HepG2 (cell line): Measurements from ENCODE around the gene MRPL48. TPM values are rescaled to one million over a fixed set of nuclear protein-coding genes. Genes with fewer than 3 reads are reported as not detected.

ENCODE experiments used
- ASH2L ChIP-seq: fragments of 300-600, 200-600 bp; sonication (generic); IDR thresholded peaks from 2 replicates; pipeline ENCODE4 v1.7.0; 2017; ENCODE audit warnings: low read depth, mild to moderate bottlenecking, moderate library complexity, mixed read lengths, low read length; ENCODE audit not compliant: insufficient read length
- GATA4 ChIP-seq: sonication (generic); IDR thresholded peaks from 2 replicates; pipeline ENCODE4 v1.6.1; 2016; ENCODE audit warnings: antibody characterized with exemption, low read depth, borderline replicate concordance
- HDAC2 ChIP-seq: sonication (generic); formaldehyde crosslinking; IDR thresholded peaks from 2 replicates; pipeline ENCODE4 v1.4.0; 2020; ENCODE audit warnings: missing genetic modification reagents
- NCOA1 ChIP-seq: sonication (generic); formaldehyde crosslinking; IDR thresholded peaks from 2 replicates; pipeline ENCODE4 v1.9.0; 2021; ENCODE audit warnings: missing genetic modification reagents
- NFATC3 ChIP-seq: sonication (generic); formaldehyde crosslinking; IDR thresholded peaks from 2 replicates; pipeline ENCODE4 v1.5.1; 2020; ENCODE audit warnings: mild to moderate bottlenecking, missing genetic modification reagents
- PITX1 ChIP-seq: sonication (generic); formaldehyde crosslinking; IDR thresholded peaks from 2 replicates; pipeline ENCODE4 v1.5.1; 2020; ENCODE audit warnings: mild to moderate bottlenecking, missing genetic modification reagents
- RAD21 ChIP-seq: fragments of 450-650 bp; formaldehyde crosslinking; IDR thresholded peaks from 2 replicates; pipeline ENCODE4 v1.5.0; 2020; ENCODE audit warnings: mild to moderate bottlenecking
- SAFB2 ChIP-seq: sonication (generic); formaldehyde crosslinking; IDR thresholded peaks from 2 replicates; pipeline ENCODE4 v1.5.1; 2020; ENCODE audit warnings: missing genetic modification reagents, low read depth, mild to moderate bottlenecking, borderline replicate concordance
- SAP130 ChIP-seq: IDR thresholded peaks from 2 replicates; pipeline ENCODE4 v1.6.1; 2016; ENCODE audit warnings: low read depth
- SOX5 ChIP-seq: IDR thresholded peaks from 2 replicates; pipeline ENCODE4 v1.6.1; 2016; ENCODE audit warnings: borderline replicate concordance
- TGIF2 ChIP-seq: IDR thresholded peaks from 2 replicates; pipeline ENCODE4 v1.6.1; 2016; ENCODE audit warnings: control low read depth, missing compliant biosample characterization
- YEATS4 ChIP-seq: sonication (generic); formaldehyde crosslinking; IDR thresholded peaks from 2 replicates; pipeline ENCODE4 v1.4.0; 2020; ENCODE audit warnings: missing genetic modification reagents, borderline replicate concordance
- ZBTB3 ChIP-seq: sonication (generic); formaldehyde crosslinking; IDR thresholded peaks from 2 replicates; pipeline ENCODE4 v1.4.0; 2020; ENCODE audit warnings: low read depth, mild to moderate bottlenecking, moderate library complexity, missing genetic modification reagents, borderline replicate concordance
- ZNF317 ChIP-seq: sonication (generic); formaldehyde crosslinking; IDR thresholded peaks from 2 replicates; pipeline ENCODE4 v1.5.0; 2020; ENCODE audit warnings: mild to moderate bottlenecking, missing genetic modification reagents
- ZNF644 ChIP-seq: IDR thresholded peaks from 2 replicates; pipeline ENCODE4 v1.6.1; 2016; ENCODE audit warnings: low read depth
- ZSCAN21 ChIP-seq: sonication (generic); formaldehyde crosslinking; IDR thresholded peaks from 2 replicates; pipeline ENCODE4 v1.8.0; 2022; ENCODE audit warnings: mild to moderate bottlenecking, missing genetic modification reagents, moderate library complexity, borderline replicate concordance
- polyA plus RNA-seq, 8 experiments: library from polyadenylated mRNA; depleted of rRNA in 3 of 8; stranded (reverse) in 7 of 8; unstranded in 1 of 8; fragments of >200 nt; fragmentation: Illumina TruSeq in 4 of 8; extraction: Trizol in 4 of 8; gene quantifications; 2 replicates each; pipeline versions ENCODE4 v1.2.1 to v1.2.3, GENCODE V29; 2011 to 2016; ENCODE audit warnings: low read depth in 4 of 8, missing spikeins in 1 of 8, mixed read lengths in 1 of 8; ENCODE audit not compliant: insufficient read depth in 1 of 8
- total RNA-seq, 5 experiments: library from RNA; depleted of rRNA; stranded (reverse); fragments of >200 nt; fragmentation: Illumina TruSeq; extraction: Trizol; gene quantifications; 2 replicates each; pipeline ENCODE4 v1.2.3, GENCODE V29; 2016; ENCODE audit warnings: low read depth in 1 of 5
- TF ChIP-seq, protein P1 (sequence below): sonication (generic); formaldehyde crosslinking; IDR thresholded peaks from 2 replicates; pipeline ENCODE4 v1.4.0; 2020; ENCODE audit warnings: mild to moderate bottlenecking, missing genetic modification reagents, borderline replicate concordance
- TF ChIP-seq, protein P2 (sequence below): sonication (generic); formaldehyde crosslinking; IDR thresholded peaks from 2 replicates; pipeline ENCODE4 v1.5.1; 2020; ENCODE audit warnings: missing genetic modification reagents, mild to moderate bottlenecking, borderline replicate concordance
- TF ChIP-seq, protein P3 (sequence below): fragments of 450-650 bp; IDR thresholded peaks from 2 replicates; pipeline ENCODE4 v1.6.1; 2017
- TF ChIP-seq, protein P4 (sequence below): sonication (generic); formaldehyde crosslinking; IDR thresholded peaks from 2 replicates; pipeline ENCODE4 v1.4.0; 2020; ENCODE audit warnings: mild to moderate bottlenecking, missing genetic modification reagents
- TF ChIP-seq, protein P5 (sequence below): sonication (generic); formaldehyde crosslinking; IDR thresholded peaks from 2 replicates; pipeline ENCODE4 v1.4.0; 2020; ENCODE audit warnings: missing genetic modification reagents
- TF ChIP-seq, protein P6 (sequence below): IDR thresholded peaks from 2 replicates; pipeline ENCODE4 v1.6.1; 2016; ENCODE audit warnings: low read depth

Gene MRPL48
- total and polyA plus RNA-seq, 2 of the 13 experiments (the other 11 are each of a cell fraction or from before 2014, with no cell fraction given) = 61.2 to 67.9 TPM

DNA sequence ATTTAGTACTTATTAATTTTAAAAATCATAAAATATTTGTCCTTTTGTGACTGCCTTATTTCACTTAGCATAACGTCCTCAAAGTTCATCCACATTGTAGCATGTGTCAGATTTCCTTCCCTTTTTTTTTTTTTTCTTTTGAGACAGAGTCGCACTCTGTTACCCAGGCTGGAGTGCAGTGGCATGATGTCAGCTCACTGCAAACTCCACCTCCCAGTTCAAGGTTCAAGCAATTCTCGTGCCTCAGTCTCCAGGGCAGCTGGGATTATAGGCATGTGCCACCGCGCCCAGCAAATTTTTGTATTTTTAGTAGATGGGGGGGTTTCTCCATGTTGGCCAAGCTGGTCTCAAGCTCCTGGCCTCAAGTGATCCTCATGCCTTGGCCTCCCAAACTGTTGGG, 37.4 kb upstream of the MRPL48 start (continued):
- TF ChIP-seq, protein P1, sequence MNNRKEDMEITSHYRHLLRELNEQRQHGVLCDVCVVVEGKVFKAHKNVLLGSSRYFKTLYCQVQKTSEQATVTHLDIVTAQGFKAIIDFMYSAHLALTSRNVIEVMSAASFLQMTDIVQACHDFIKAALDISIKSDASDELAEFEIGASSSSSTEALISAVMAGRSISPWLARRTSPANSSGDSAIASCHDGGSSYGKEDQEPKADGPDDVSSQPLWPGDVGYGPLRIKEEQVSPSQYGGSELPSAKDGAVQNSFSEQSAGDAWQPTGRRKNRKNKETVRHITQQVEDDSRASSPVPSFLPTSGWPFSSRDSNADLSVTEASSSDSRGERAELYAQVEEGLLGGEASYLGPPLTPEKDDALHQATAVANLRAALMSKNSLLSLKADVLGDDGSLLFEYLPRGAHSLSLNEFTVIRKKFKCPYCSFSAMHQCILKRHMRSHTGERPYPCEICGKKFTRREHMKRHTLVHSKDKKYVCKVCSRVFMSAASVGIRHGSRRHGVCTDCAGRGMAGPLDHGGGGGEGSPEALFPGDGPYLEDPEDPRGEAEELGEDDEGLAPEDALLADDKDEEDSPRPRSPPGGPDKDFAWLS (CRISPR knock-in tag) = no peak
- 0 out of 2 replicates have a peak, but pooled peaks have one; percentile 20 for TF ChIP-seq SOX5
- no peak for TF ChIP-seq ASH2L
- TF ChIP-seq, protein P2, sequence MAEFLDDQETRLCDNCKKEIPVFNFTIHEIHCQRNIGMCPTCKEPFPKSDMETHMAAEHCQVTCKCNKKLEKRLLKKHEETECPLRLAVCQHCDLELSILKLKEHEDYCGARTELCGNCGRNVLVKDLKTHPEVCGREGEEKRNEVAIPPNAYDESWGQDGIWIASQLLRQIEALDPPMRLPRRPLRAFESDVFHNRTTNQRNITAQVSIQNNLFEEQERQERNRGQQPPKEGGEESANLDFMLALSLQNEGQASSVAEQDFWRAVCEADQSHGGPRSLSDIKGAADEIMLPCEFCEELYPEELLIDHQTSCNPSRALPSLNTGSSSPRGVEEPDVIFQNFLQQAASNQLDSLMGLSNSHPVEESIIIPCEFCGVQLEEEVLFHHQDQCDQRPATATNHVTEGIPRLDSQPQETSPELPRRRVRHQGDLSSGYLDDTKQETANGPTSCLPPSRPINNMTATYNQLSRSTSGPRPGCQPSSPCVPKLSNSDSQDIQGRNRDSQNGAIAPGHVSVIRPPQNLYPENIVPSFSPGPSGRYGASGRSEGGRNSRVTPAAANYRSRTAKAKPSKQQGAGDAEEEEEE = no peak
- TF ChIP-seq TGIF2 (CRISPR knock-in tag) = 0 out of 2 replicates have a peak, but pooled peaks have one; percentile 18
- TF ChIP-seq NFATC3 = no peak
- TF ChIP-seq PITX1 (CRISPR knock-in tag) = peak; percentile 42; the same call in 1 of the 2 replicates
- TF ChIP-seq SAFB2 (CRISPR knock-in tag) = no peak
- no peak for TF ChIP-seq GATA4
- no peak for TF ChIP-seq ZSCAN21 (CRISPR knock-in tag)
- TF ChIP-seq, protein P3, sequence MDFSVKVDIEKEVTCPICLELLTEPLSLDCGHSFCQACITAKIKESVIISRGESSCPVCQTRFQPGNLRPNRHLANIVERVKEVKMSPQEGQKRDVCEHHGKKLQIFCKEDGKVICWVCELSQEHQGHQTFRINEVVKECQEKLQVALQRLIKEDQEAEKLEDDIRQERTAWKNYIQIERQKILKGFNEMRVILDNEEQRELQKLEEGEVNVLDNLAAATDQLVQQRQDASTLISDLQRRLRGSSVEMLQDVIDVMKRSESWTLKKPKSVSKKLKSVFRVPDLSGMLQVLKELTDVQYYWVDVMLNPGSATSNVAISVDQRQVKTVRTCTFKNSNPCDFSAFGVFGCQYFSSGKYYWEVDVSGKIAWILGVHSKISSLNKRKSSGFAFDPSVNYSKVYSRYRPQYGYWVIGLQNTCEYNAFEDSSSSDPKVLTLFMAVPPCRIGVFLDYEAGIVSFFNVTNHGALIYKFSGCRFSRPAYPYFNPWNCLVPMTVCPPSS = no peak
- no peak for TF ChIP-seq HDAC2
- TF ChIP-seq, protein P4, sequence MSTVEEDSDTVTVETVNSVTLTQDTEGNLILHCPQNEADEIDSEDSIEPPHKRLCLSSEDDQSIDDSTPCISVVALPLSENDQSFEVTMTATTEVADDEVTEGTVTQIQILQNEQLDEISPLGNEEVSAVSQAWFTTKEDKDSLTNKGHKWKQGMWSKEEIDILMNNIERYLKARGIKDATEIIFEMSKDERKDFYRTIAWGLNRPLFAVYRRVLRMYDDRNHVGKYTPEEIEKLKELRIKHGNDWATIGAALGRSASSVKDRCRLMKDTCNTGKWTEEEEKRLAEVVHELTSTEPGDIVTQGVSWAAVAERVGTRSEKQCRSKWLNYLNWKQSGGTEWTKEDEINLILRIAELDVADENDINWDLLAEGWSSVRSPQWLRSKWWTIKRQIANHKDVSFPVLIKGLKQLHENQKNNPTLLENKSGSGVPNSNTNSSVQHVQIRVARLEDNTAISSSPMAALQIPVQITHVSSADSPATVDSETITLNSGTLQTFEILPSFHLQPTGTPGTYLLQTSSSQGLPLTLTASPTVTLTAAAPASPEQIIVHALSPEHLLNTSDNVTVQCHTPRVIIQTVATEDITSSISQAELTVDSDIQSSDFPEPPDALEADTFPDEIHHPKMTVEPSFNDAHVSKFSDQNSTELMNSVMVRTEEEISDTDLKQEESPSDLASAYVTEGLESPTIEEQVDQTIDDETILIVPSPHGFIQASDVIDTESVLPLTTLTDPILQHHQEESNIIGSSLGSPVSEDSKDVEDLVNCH (CRISPR knock-in tag) = no peak
- no peak for TF ChIP-seq ZNF317 (CRISPR knock-in tag)
- TF ChIP-seq SAP130 (CRISPR knock-in tag) = peak; percentile 62
- no peak for TF ChIP-seq YEATS4 (CRISPR knock-in tag)
- TF ChIP-seq, protein P5, sequence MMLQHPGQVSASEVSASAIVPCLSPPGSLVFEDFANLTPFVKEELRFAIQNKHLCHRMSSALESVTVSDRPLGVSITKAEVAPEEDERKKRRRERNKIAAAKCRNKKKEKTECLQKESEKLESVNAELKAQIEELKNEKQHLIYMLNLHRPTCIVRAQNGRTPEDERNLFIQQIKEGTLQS (CRISPR knock-in tag) = 0 out of 2 replicates have a peak, but pooled peaks have one; percentile 24
- TF ChIP-seq, protein P6, sequence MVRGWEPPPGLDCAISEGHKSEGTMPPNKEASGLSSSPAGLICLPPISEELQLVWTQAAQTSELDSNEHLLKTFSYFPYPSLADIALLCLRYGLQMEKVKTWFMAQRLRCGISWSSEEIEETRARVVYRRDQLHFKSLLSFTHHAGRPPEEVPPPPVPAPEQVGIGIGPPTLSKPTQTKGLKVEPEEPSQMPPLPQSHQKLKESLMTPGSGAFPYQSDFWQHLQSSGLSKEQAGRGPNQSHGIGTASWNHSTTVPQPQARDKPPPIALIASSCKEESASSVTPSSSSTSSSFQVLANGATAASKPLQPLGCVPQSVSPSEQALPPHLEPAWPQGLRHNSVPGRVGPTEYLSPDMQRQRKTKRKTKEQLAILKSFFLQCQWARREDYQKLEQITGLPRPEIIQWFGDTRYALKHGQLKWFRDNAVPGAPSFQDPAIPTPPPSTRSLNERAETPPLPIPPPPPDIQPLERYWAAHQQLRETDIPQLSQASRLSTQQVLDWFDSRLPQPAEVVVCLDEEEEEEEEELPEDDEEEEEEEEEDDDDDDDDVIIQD (CRISPR knock-in tag) = peak; percentile 11; the same call in 1 of the 2 replicates
- no peak for TF ChIP-seq RAD21 (CRISPR knock-in tag)
- TF ChIP-seq NCOA1 (CRISPR knock-in tag) = no peak
- TF ChIP-seq ZNF644 (CRISPR knock-in tag) = no peak
- 0 out of 2 replicates have a peak, but pooled peaks have one; percentile 54 for TF ChIP-seq ZBTB3 (CRISPR knock-in tag)
